Measurements from ENCODE around the gene CGGBP1. TPM values are rescaled to one million over a fixed set of nuclear protein-coding genes. Genes with fewer than 3 reads are reported as not detected.
A peak's percentile ranks its signal among the peaks of the same experiment; 100 is the strongest.

CGGBP1 gene
- total and polyA plus RNA-seq, 5 donors from 2014 or later = 89.8 to 110 (median 101) TPM

GRCh38 chr3:88058306-88058580 lies 562 bp downstream of the CGGBP1 start:
- Mint-ChIP-seq H3K36me3 (peaks cover 19% of the 10 kb centered on the region), H3K4me1 (peaks cover 34 to 72% (median 57%) of the 10 kb centered on the region in 4 donors), H3K27ac (peak overlapping the region; percentile 92 to 97 (median 97)), H3K27me3 (no peaks in the 10 kb centered on the region), H3K9me3 (peaks cover 0 to 3% (median 0%) of the 10 kb centered on the region in 7 donors), H3K4me3 (peak overlapping the region; percentile 95 to 99 (median 98))
- H3K4me1 ChIP-seq (ENCODE audit: control insufficient read depth, insufficient read depth, low read length, poor library complexity, severe bottlenecking) = peaks cover 47% of the 10 kb centered on the region
- ATAC-seq (ENCODE audit: low read depth in 2 of 2) = no peak
- peak overlapping the region; percentile 90 for H3K4me3 ChIP-seq (ENCODE audit: low read depth, low read length)
- H3K27ac ChIP-seq (ENCODE audit: insufficient read depth, low read length, poor library complexity, severe bottlenecking) = peak overlapping the region; percentile 94
- no peaks in the 10 kb centered on the region for H3K9me3 ChIP-seq (ENCODE audit: control insufficient read depth in 2 of 2, low read length in 2 of 2)
- H3K36me3 ChIP-seq (ENCODE audit: control insufficient read depth, insufficient read depth, low read length) = peaks cover 25% of the 10 kb centered on the region
- DNase-seq = no peak
- H3K27me3 ChIP-seq (ENCODE audit: control insufficient read depth, insufficient read depth, low read length) = no peaks in the 10 kb centered on the region

- Mint-ChIP-seq H3K9me3 (peaks cover 0 to 3% (median 0%) of the 10 kb centered on the region in 7 donors), H3K27me3 (no peaks in the 10 kb centered on the region), H3K4me3 (peak overlapping the region; percentile 95 to 99 (median 98)), H3K36me3 (peaks cover 19% of the 10 kb centered on the region), H3K4me1 (peaks cover 29 to 71% (median 54%) of the 10 kb centered on the region in 4 donors), H3K27ac (peak overlapping the region; percentile 92 to 97 (median 96))
- Histone ChIP-seq H3K27ac (ENCODE audit: insufficient read depth, low read length, poor library complexity, severe bottlenecking) (peak overlapping the region; percentile 94), H3K9me3 (ENCODE audit: control insufficient read depth in 2 of 2, low read length in 2 of 2) (no peaks in the 10 kb centered on the region), H3K36me3 (ENCODE audit: control insufficient read depth, insufficient read depth, low read length) (peaks cover 25% of the 10 kb centered on the region), H3K4me1 (ENCODE audit: control insufficient read depth, insufficient read depth, low read length, poor library complexity, severe bottlenecking) (peaks cover 47% of the 10 kb centered on the region), H3K4me3 (ENCODE audit: low read depth, low read length) (peak overlapping the region; percentile 90), H3K27me3 (ENCODE audit: control insufficient read depth, insufficient read depth, low read length) (no peaks in the 10 kb centered on the region)
- ATAC-seq (ENCODE audit: low read depth in 2 of 2) = no peak
- peak in 1 of 3 donors; percentile 46 for DNase-seq
Measured at GRCh38 chr3:88057630-88058305, 1.0 kb downstream of the CGGBP1 start.

GRCh38 chr3:88046766-88047165 lies 12.0 kb downstream of the CGGBP1 start:
- no peaks in the 10 kb centered on the region for H3K4me1 ChIP-seq (ENCODE audit: control insufficient read depth, insufficient read depth, low read length, poor library complexity, severe bottlenecking)
- peaks cover 0 to 2% (median 0%) of the 10 kb centered on the region in 7 donors for H3K9me3 Mint-ChIP-seq
- no peak overlapping the region for H3K27ac ChIP-seq (ENCODE audit: insufficient read depth, low read length, poor library complexity, severe bottlenecking)
- H3K4me3 Mint-ChIP-seq = no peak overlapping the region
- no peak overlapping the region for H3K4me3 ChIP-seq (ENCODE audit: low read depth, low read length)
- ATAC-seq (ENCODE audit: low read depth in 2 of 2) (no peak), DNase-seq (no peak)
- H3K4me1 Mint-ChIP-seq = peaks cover 5 to 11% (median 8%) of the 10 kb centered on the region in 4 donors
- H3K36me3 Mint-ChIP-seq = no peaks in the 10 kb centered on the region
- H3K27me3 ChIP-seq (ENCODE audit: control insufficient read depth, insufficient read depth, low read length) = no peaks in the 10 kb centered on the region
- H3K9me3 ChIP-seq (ENCODE audit: control insufficient read depth in 2 of 2, low read length in 2 of 2) = no peaks in the 10 kb centered on the region
- H3K36me3 ChIP-seq (ENCODE audit: control insufficient read depth, insufficient read depth, low read length) = no peaks in the 10 kb centered on the region
- H3K27ac Mint-ChIP-seq = no peak overlapping the region
- H3K27me3 Mint-ChIP-seq = peaks cover 11% of the 10 kb centered on the region

- H3K4me1 ChIP-seq (ENCODE audit: control insufficient read depth, insufficient read depth, low read length, poor library complexity, severe bottlenecking) = no peaks in the 10 kb centered on the region
- H3K4me1 Mint-ChIP-seq = peaks cover 0 to 7% (median 4%) of the 10 kb centered on the region in 4 donors
- no peaks in the 10 kb centered on the region for H3K36me3 ChIP-seq (ENCODE audit: control insufficient read depth, insufficient read depth, low read length)
- ATAC-seq (ENCODE audit: low read depth in 2 of 2) (no peak), DNase-seq (no peak)
- peaks cover 11% of the 10 kb centered on the region for H3K27me3 Mint-ChIP-seq
- no peaks in the 10 kb centered on the region for H3K27me3 ChIP-seq (ENCODE audit: control insufficient read depth, insufficient read depth, low read length)
- no peak overlapping the region for H3K4me3 ChIP-seq (ENCODE audit: low read depth, low read length)
- H3K27ac Mint-ChIP-seq = no peak overlapping the region
- no peak overlapping the region for H3K27ac ChIP-seq (ENCODE audit: insufficient read depth, low read length, poor library complexity, severe bottlenecking)
- peaks cover 0 to 4% (median 0%) of the 10 kb centered on the region in 7 donors for H3K9me3 Mint-ChIP-seq
- H3K4me3 Mint-ChIP-seq = no peak overlapping the region
- H3K9me3 ChIP-seq (ENCODE audit: control insufficient read depth in 2 of 2, low read length in 2 of 2) = no peaks in the 10 kb centered on the region
- H3K36me3 Mint-ChIP-seq = no peaks in the 10 kb centered on the region
Measured at GRCh38 chr3:88044411-88044810, 14.4 kb downstream of the CGGBP1 start.

- H3K27me3 Mint-ChIP-seq = no peaks in the 10 kb centered on the region
- Histone ChIP-seq H3K27ac (ENCODE audit: insufficient read depth, low read length, poor library complexity, severe bottlenecking) (no peak overlapping the region), H3K9me3 (ENCODE audit: control insufficient read depth in 2 of 2, low read length in 2 of 2) (no peaks in the 10 kb centered on the region), H3K36me3 (ENCODE audit: control insufficient read depth, insufficient read depth, low read length) (no peaks in the 10 kb centered on the region), H3K4me3 (ENCODE audit: low read depth, low read length) (no peak overlapping the region), H3K4me1 (ENCODE audit: control insufficient read depth, insufficient read depth, low read length, poor library complexity, severe bottlenecking) (no peaks in the 10 kb centered on the region), H3K27me3 (ENCODE audit: control insufficient read depth, insufficient read depth, low read length) (no peaks in the 10 kb centered on the region)
- no peaks in the 10 kb centered on the region for H3K36me3 Mint-ChIP-seq
- ATAC-seq (ENCODE audit: low read depth in 2 of 2) (no peak), DNase-seq (no peak)
- H3K9me3 Mint-ChIP-seq = peaks cover 0 to 4% (median 0%) of the 10 kb centered on the region in 7 donors
- H3K27ac Mint-ChIP-seq = no peak overlapping the region
- H3K4me3 Mint-ChIP-seq = no peak overlapping the region
- H3K4me1 Mint-ChIP-seq = peaks cover 0 to 6% (median 0%) of the 10 kb centered on the region in 4 donors
Measured at GRCh38 chr3:88041005-88041404, 17.8 kb downstream of the CGGBP1 start.

GRCh38 chr3:88040529-88040928 lies 18.3 kb downstream of the CGGBP1 start:
- H3K36me3 ChIP-seq (ENCODE audit: control insufficient read depth, insufficient read depth, low read length) = no peaks in the 10 kb centered on the region
- Mint-ChIP-seq H3K4me1 (peaks cover 0 to 6% (median 0%) of the 10 kb centered on the region in 4 donors), H3K27ac (no peak overlapping the region), H3K36me3 (no peaks in the 10 kb centered on the region), H3K4me3 (no peak overlapping the region), H3K27me3 (no peaks in the 10 kb centered on the region), H3K9me3 (peaks cover 0 to 4% (median 0%) of the 10 kb centered on the region in 7 donors)
- ATAC-seq (ENCODE audit: low read depth in 2 of 2) = no peak
- no peaks in the 10 kb centered on the region for H3K4me1 ChIP-seq (ENCODE audit: control insufficient read depth, insufficient read depth, low read length, poor library complexity, severe bottlenecking)
- no peak for DNase-seq
- H3K27me3 ChIP-seq (ENCODE audit: control insufficient read depth, insufficient read depth, low read length) = no peaks in the 10 kb centered on the region
- no peak overlapping the region for H3K27ac ChIP-seq (ENCODE audit: insufficient read depth, low read length, poor library complexity, severe bottlenecking)
- H3K4me3 ChIP-seq (ENCODE audit: low read depth, low read length) = no peak overlapping the region
- no peaks in the 10 kb centered on the region for H3K9me3 ChIP-seq (ENCODE audit: control insufficient read depth in 2 of 2, low read length in 2 of 2)

- no peaks in the 10 kb centered on the region for H3K36me3 Mint-ChIP-seq
- DNase-seq (no peak), ATAC-seq (ENCODE audit: low read depth in 2 of 2) (no peak)
- Histone ChIP-seq H3K36me3 (ENCODE audit: control insufficient read depth, insufficient read depth, low read length) (no peaks in the 10 kb centered on the region), H3K27ac (ENCODE audit: insufficient read depth, low read length, poor library complexity, severe bottlenecking) (no peak overlapping the region), H3K4me1 (ENCODE audit: control insufficient read depth, insufficient read depth, low read length, poor library complexity, severe bottlenecking) (no peaks in the 10 kb centered on the region), H3K9me3 (ENCODE audit: control insufficient read depth in 2 of 2, low read length in 2 of 2) (no peaks in the 10 kb centered on the region), H3K27me3 (ENCODE audit: control insufficient read depth, insufficient read depth, low read length) (no peaks in the 10 kb centered on the region), H3K4me3 (ENCODE audit: low read depth, low read length) (no peak overlapping the region)
- no peak overlapping the region for H3K27ac Mint-ChIP-seq
- peaks cover 0 to 12% (median 5%) of the 10 kb centered on the region in 4 donors for H3K4me1 Mint-ChIP-seq
- H3K4me3 Mint-ChIP-seq = no peak overlapping the region
- no peaks in the 10 kb centered on the region for H3K27me3 Mint-ChIP-seq
- peaks cover 0 to 4% (median 0%) of the 10 kb centered on the region in 7 donors for H3K9me3 Mint-ChIP-seq
Measured at GRCh38 chr3:88038566-88038965, 20.2 kb downstream of the CGGBP1 start.

- Mint-ChIP-seq H3K4me1 (peaks cover 9 to 30% (median 13%) of the 10 kb centered on the region in 4 donors), H3K4me3 (no peak overlapping the region), H3K27ac (no peak overlapping the region), H3K36me3 (no peaks in the 10 kb centered on the region), H3K9me3 (peaks cover 0 to 4% (median 0%) of the 10 kb centered on the region in 7 donors), H3K27me3 (no peaks in the 10 kb centered on the region)
- no peaks in the 10 kb centered on the region for H3K36me3 ChIP-seq (ENCODE audit: control insufficient read depth, insufficient read depth, low read length)
- ATAC-seq (ENCODE audit: low read depth in 2 of 2) = no peak
- no peak overlapping the region for H3K4me3 ChIP-seq (ENCODE audit: low read depth, low read length)
- no peaks in the 10 kb centered on the region for H3K27me3 ChIP-seq (ENCODE audit: control insufficient read depth, insufficient read depth, low read length)
- H3K9me3 ChIP-seq (ENCODE audit: control insufficient read depth in 2 of 2, low read length in 2 of 2) = no peaks in the 10 kb centered on the region
- DNase-seq = no peak
- H3K4me1 ChIP-seq (ENCODE audit: control insufficient read depth, insufficient read depth, low read length, poor library complexity, severe bottlenecking) = peaks cover 8% of the 10 kb centered on the region
- H3K27ac ChIP-seq (ENCODE audit: insufficient read depth, low read length, poor library complexity, severe bottlenecking) = no peak overlapping the region
Measured at GRCh38 chr3:88036221-88036620, 22.6 kb downstream of the CGGBP1 start.

Data from CD4-positive, CD25-positive, alpha-beta regulatory T cell (primary cell).